ENCODE measurements around the gene KDM6B. TPM values are rescaled to one million over a fixed set of nuclear protein-coding genes. Genes with fewer than 3 reads are reported as not detected.

Gene KDM6B
- total RNA-seq, 5 donors from 2014 or later (not counting 1 experiment from before 2014, with no cell fraction given) = 87.3 to 180 (median 108) TPM

DNA sequence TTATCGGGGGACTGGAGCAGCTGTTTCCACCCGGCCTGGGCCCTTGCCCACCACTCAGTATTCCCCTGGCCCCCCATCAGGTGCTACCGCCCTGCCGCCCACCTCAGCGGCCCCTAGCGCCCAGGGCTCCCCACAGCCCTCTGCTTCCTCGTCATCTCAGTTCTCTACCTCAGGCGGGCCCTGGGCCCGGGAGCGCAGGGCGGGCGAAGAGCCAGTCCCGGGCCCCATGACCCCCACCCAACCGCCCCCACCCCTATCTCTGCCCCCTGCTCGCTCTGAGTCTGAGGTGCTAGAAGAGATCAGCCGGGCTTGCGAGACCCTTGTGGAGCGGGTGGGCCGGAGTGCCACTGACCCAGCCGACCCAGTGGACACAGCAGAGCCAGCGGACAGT is 14.7 kb downstream of the KDM6B start:
- DNase-seq (no peak), ATAC-seq (replicated peaks in 1 of 4) (no peak)
- Histone ChIP-seq H3K4me3 (ENCODE audit: control insufficient read depth in 1 of 2, extremely low read depth in 1 of 2, low read length in 1 of 2) (no peak overlapping the region), H3K27me3 (replicated peaks in 1 of 2; ENCODE audit: control insufficient read depth in 2 of 2, extremely low read depth in 1 of 2, insufficient read depth in 2 of 2, low read length in 1 of 2) (no peaks in the 10 kb centered on the region), H3K4me1 (ENCODE audit: control insufficient read depth in 1 of 2, extremely low read depth in 1 of 2, insufficient read depth in 2 of 2, low read length in 2 of 2) (peaks cover 12 to 37% of the 10 kb centered on the region in 2 experiments), H3K36me3 (ENCODE audit: control insufficient read depth in 2 of 2, extremely low read depth in 1 of 2, insufficient read depth in 1 of 2, low read length in 1 of 2) (peaks cover 8 to 51% of the 10 kb centered on the region in 2 donors), H3K27ac (ENCODE audit: low read length) (no peak overlapping the region), H3K9me3 (no peaks in the 10 kb centered on the region)
- Mint-ChIP-seq H3K9me3 (no peaks in the 10 kb centered on the region), H3K4me3 (peak overlapping the region in 1 of 3 donors; percentile 8), H3K36me3 (peaks cover 6% of the 10 kb centered on the region), H3K27me3 (no peaks in the 10 kb centered on the region), H3K4me1 (peaks cover 31 to 37% (median 35%) of the 10 kb centered on the region in 3 donors), H3K27ac (no peak overlapping the region)
- ChIA-PET POLR2A (interaction anchor here in 1 of 2 donors (0.6 kb wide), 1 partner anchor 83 kb away, joined by 3 read pairs; the partner anchor contains the start of gene TRAPPC1), CTCF (no interaction called here)
- WGBS (ENCODE audit: insufficient coverage) = 96% methylated on average over 15 of the region's 21 CpGs

DNA sequence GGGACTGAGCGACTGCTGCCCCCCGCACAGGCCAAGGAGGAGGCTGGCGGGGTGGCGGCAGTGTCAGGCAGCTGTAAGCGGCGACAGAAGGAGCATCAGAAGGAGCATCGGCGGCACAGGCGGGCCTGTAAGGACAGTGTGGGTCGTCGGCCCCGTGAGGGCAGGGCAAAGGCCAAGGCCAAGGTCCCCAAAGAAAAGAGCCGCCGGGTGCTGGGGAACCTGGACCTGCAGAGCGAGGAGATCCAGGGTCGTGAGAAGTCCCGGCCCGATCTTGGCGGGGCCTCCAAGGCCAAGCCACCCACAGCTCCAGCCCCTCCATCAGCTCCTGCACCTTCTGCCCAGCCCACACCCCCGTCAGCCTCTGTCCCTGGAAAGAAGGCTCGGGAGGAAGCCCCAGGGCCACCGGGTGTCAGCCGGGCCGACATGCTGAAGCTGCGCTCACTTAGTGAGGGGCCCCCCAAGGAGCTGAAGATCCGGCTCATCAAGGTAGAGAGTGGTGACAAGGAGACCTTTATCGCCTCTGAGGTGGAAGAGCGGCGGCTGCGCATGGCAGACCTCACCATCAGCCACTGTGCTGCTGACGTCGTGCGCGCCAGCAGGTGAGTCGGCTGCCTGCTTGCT is 15.2 kb downstream of the KDM6B start:
- DNase-seq = peak in 4 of 35 experiments; percentile 11 to 20 (median 17)
- Histone ChIP-seq H3K9me3 (no peaks in the 10 kb centered on the region), H3K27ac (ENCODE audit: low read length) (no peak overlapping the region), H3K4me1 (ENCODE audit: control insufficient read depth in 1 of 2, extremely low read depth in 1 of 2, insufficient read depth in 2 of 2, low read length in 2 of 2) (peaks cover 12 to 35% of the 10 kb centered on the region in 2 experiments), H3K4me3 (ENCODE audit: control insufficient read depth in 1 of 2, extremely low read depth in 1 of 2, low read length in 1 of 2) (no peak overlapping the region), H3K27me3 (replicated peaks in 1 of 2; ENCODE audit: control insufficient read depth in 2 of 2, extremely low read depth in 1 of 2, insufficient read depth in 2 of 2, low read length in 1 of 2) (no peaks in the 10 kb centered on the region), H3K36me3 (ENCODE audit: control insufficient read depth in 2 of 2, extremely low read depth in 1 of 2, insufficient read depth in 1 of 2, low read length in 1 of 2) (peaks cover 8 to 52% of the 10 kb centered on the region in 2 donors)
- H3K9me3 Mint-ChIP-seq = no peaks in the 10 kb centered on the region
- H3K27ac Mint-ChIP-seq = no peak overlapping the region
- H3K27me3 Mint-ChIP-seq = no peaks in the 10 kb centered on the region
- H3K4me3 Mint-ChIP-seq = peak overlapping the region in 1 of 3 donors; percentile 8
- peaks cover 8% of the 10 kb centered on the region for H3K36me3 Mint-ChIP-seq
- ATAC-seq (replicated peaks in 1 of 4) = no peak
- ChIA-PET CTCF (no interaction called here), POLR2A (no interaction called here)
- H3K4me1 Mint-ChIP-seq = peaks cover 26 to 34% (median 33%) of the 10 kb centered on the region in 3 donors
- WGBS (ENCODE audit: insufficient coverage) = 95% methylated on average over 22 of the region's 35 CpGs

DNA sequence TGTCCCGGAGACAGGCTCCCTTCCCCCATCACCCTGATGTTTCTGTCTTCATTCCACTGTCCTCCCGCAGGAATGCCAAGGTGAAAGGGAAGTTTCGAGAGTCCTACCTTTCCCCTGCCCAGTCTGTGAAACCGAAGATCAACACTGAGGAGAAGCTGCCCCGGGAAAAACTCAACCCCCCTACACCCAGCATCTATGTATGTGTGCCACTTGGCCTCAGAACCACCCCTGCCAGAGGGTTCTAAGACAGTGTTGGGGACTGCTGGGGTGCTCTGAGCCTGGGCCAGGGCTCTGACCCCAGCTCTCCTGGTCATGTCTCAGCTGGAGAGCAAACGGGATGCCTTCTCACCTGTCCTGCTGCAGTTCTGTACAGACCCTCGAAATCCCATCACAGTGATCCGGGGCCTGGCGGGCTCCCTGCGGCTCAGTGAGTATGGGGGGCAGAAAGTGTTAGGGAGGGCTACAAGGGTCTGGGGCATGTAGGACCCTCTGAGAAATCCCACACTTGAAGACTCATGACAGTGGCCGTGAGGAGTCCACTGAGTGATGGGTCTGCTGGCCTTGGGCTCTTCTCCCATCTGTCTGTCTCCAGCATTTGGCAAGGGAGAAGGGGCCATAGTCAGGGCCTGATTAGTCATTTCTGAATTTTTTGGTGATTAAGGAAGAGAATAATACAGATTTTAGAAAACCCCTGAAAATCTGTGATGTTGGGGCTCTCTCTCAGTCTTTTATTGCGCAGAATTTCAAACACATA is 15.9 kb downstream of the KDM6B start:
- no peaks in the 10 kb centered on the region for H3K27me3 ChIP-seq (replicated peaks in 1 of 2; ENCODE audit: control insufficient read depth in 2 of 2, extremely low read depth in 1 of 2, insufficient read depth in 2 of 2, low read length in 1 of 2)
- Mint-ChIP-seq H3K9me3 (no peaks in the 10 kb centered on the region), H3K27me3 (no peaks in the 10 kb centered on the region), H3K4me1 (peaks cover 25 to 31% (median 31%) of the 10 kb centered on the region in 3 donors), H3K27ac (peak overlapping the region in 1 of 2 donors; percentile 49), H3K4me3 (no peak overlapping the region), H3K36me3 (peaks cover 8% of the 10 kb centered on the region)
- no peak overlapping the region for H3K27ac ChIP-seq (ENCODE audit: low read length)
- POLR2A ChIA-PET = interaction anchor here (0.5 to 1.2 kb wide), 4 partner anchors 8 to 66 kb away, joined by 3 to 5 read pairs (median 4); partner anchors contain the start of gene RNF227 (in 1 of the 2)
- CTCF ChIA-PET = interaction anchor here (0.8 to 1.8 kb wide), 2 partner anchors 15 kb away, joined by 5 to 8 read pairs; partner anchors contain the start of gene KDM6B (in 1 of the 2)
- peaks cover 8 to 54% of the 10 kb centered on the region in 2 donors for H3K36me3 ChIP-seq (ENCODE audit: control insufficient read depth in 2 of 2, extremely low read depth in 1 of 2, insufficient read depth in 1 of 2, low read length in 1 of 2)
- peaks cover 10 to 28% of the 10 kb centered on the region in 2 experiments for H3K4me1 ChIP-seq (ENCODE audit: control insufficient read depth in 1 of 2, extremely low read depth in 1 of 2, insufficient read depth in 2 of 2, low read length in 2 of 2)
- DNase-seq = peak in 2 of 35 experiments; percentile 4 to 6
- no peaks in the 10 kb centered on the region for H3K9me3 ChIP-seq
- WGBS (ENCODE audit: insufficient coverage) = 87% methylated on average over 3 of the region's 12 CpGs
- no peak for ATAC-seq (replicated peaks in 1 of 4)
- H3K4me3 ChIP-seq (ENCODE audit: control insufficient read depth in 1 of 2, extremely low read depth in 1 of 2, low read length in 1 of 2) = no peak overlapping the region

DNA sequence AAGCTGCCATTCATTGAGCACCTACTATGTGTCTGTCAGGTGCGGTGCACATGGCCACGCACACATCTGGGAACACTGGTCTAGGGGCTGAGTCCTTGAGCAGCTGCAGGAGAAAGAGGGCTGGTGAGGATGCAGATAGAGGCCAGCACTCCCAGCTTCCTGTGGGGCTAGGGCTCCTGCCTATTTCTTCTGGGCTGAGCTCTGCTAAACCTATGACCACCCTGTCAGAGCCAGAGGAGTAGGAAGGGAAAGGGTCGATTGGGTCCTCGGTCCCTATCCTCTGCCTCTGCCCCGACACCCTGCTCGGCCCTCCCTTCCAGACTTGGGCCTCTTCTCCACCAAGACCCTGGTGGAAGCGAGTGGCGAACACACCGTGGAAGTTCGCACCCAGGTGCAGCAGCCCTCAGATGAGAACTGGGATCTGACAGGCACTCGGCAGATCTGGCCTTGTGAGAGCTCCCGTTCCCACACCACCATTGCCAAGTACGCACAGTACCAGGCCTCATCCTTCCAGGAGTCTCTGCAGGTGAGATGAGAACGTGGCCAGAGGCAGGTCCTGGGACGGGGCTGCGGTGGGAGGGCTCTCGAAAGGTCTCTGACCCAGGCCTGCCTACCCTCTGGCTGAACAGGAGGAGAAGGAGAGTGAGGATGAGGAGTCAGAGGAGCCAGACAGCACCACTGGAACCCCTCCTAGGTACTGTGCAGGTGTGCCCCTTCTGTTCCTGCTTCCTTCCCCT is 16.9 kb downstream of the KDM6B start:
- peak overlapping the region; percentile 52 to 79 for H3K27ac Mint-ChIP-seq
- peaks cover 8% of the 10 kb centered on the region for H3K36me3 Mint-ChIP-seq
- peak overlapping the region; percentile 58 to 70 (median 68) for H3K4me3 Mint-ChIP-seq
- H3K4me1 Mint-ChIP-seq = peaks cover 25 to 26% (median 25%) of the 10 kb centered on the region in 3 donors
- no peaks in the 10 kb centered on the region for H3K9me3 Mint-ChIP-seq
- POLR2A ChIA-PET = interaction anchor here (0.5 to 1.2 kb wide), 5 partner anchors 9 to 65 kb away, joined by 3 to 5 read pairs (median 4); partner anchors contain the start of gene RNF227 (in 1 of the 2)
- Histone ChIP-seq H3K4me3 (ENCODE audit: control insufficient read depth in 1 of 2, extremely low read depth in 1 of 2, low read length in 1 of 2) (peak overlapping the region in 1 of 2 donors; percentile 50), H3K9me3 (no peaks in the 10 kb centered on the region), H3K27me3 (replicated peaks in 1 of 2; ENCODE audit: control insufficient read depth in 2 of 2, extremely low read depth in 1 of 2, insufficient read depth in 2 of 2, low read length in 1 of 2) (no peaks in the 10 kb centered on the region), H3K27ac (ENCODE audit: low read length) (peak overlapping the region; percentile 52), H3K36me3 (ENCODE audit: control insufficient read depth in 2 of 2, extremely low read depth in 1 of 2, insufficient read depth in 1 of 2, low read length in 1 of 2) (peaks cover 5 to 46% of the 10 kb centered on the region in 2 donors), H3K4me1 (ENCODE audit: control insufficient read depth in 1 of 2, extremely low read depth in 1 of 2, insufficient read depth in 2 of 2, low read length in 2 of 2) (peaks cover 3 to 30% of the 10 kb centered on the region in 2 experiments)
- no peaks in the 10 kb centered on the region for H3K27me3 Mint-ChIP-seq
- WGBS (ENCODE audit: insufficient coverage) = 91% methylated on average over 8 of the region's 17 CpGs
- CTCF ChIA-PET = interaction anchor here (0.7 to 1.8 kb wide), 5 partner anchors 16 to 164 kb away, joined by 3 to 8 read pairs (median 3); partner anchors contain the start of genes KDM6B (in 1 of the 2) and TP53 (in 1 of the 2)
- ATAC-seq (replicated peaks in 1 of 4) = peak in 1 of 4 experiments; percentile 15
- DNase-seq = peak in 4 of 35 experiments; percentile 18 to 31 (median 20)

DNA sequence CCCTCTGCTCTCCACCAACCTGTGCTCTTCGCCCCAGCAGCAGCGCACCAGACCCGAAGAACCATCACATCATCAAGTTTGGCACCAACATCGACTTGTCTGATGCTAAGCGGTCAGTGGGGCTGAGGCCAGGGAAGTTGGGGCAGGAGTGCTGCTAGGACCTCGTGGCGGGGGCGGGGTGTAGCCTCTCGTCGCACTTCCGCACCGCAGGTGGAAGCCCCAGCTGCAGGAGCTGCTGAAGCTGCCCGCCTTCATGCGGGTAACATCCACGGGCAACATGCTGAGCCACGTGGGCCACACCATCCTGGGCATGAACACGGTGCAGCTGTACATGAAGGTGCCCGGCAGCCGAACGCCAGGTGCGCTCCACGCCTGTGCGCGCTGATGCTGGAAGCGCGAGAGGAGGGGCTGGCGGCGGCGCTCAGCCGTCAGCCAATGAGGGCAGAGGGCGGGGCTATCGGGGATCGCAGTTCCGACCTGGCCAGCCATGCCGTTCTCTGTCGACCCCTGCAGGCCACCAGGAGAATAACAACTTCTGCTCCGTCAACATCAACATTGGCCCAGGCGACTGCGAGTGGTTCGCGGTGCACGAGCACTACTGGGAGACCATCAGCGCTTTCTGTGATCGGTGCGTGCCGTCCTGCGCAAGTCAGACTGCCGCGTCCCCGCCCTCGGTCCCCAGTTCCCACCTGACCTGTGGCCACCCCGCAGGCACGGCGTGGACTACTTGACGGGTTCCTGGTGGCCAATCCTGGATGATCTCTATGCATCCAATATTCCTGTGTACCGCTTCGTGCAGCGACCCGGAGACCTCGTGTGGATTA is 17.6 kb downstream of the KDM6B start:
- Mint-ChIP-seq H3K9me3 (no peaks in the 10 kb centered on the region), H3K4me3 (peak overlapping the region; percentile 58 to 70 (median 68)), H3K4me1 (peaks cover 21 to 23% (median 23%) of the 10 kb centered on the region in 3 donors), H3K27me3 (no peaks in the 10 kb centered on the region), H3K36me3 (peaks cover 8% of the 10 kb centered on the region), H3K27ac (peak overlapping the region; percentile 49 to 79)
- H3K4me1 ChIP-seq (ENCODE audit: control insufficient read depth in 1 of 2, extremely low read depth in 1 of 2, insufficient read depth in 2 of 2, low read length in 2 of 2) = peaks cover 10 to 38% of the 10 kb centered on the region in 2 experiments
- peak overlapping the region in 1 of 2 donors; percentile 50 for H3K4me3 ChIP-seq (ENCODE audit: control insufficient read depth in 1 of 2, extremely low read depth in 1 of 2, low read length in 1 of 2)
- peak; percentile 84 to 99 (median 94) for DNase-seq
- H3K36me3 ChIP-seq (ENCODE audit: control insufficient read depth in 2 of 2, extremely low read depth in 1 of 2, insufficient read depth in 1 of 2, low read length in 1 of 2) = peaks cover 5 to 43% of the 10 kb centered on the region in 2 donors
- POLR2A ChIA-PET = interaction anchor here in 1 of 2 donors (1.2 kb wide), 1 partner anchor 18 kb away, joined by 3 read pairs; no protein-coding TSS in a partner anchor
- CTCF ChIA-PET = interaction anchor here in 1 of 2 donors (0.7 to 1.8 kb wide), 4 partner anchors 17 to 165 kb away, joined by 3 to 8 read pairs (median 3); partner anchors contain the start of gene TP53
- H3K9me3 ChIP-seq = no peaks in the 10 kb centered on the region
- WGBS (ENCODE audit: insufficient coverage) = 16% methylated on average over 57 of the region's 60 CpGs
- peak; percentile 80 to 93 (median 92) for ATAC-seq (replicated peaks in 1 of 4)
- peak overlapping the region; percentile 52 for H3K27ac ChIP-seq (ENCODE audit: low read length)
- H3K27me3 ChIP-seq (replicated peaks in 1 of 2; ENCODE audit: control insufficient read depth in 2 of 2, extremely low read depth in 1 of 2, insufficient read depth in 2 of 2, low read length in 1 of 2) = no peaks in the 10 kb centered on the region

All from T-cell (primary cell).